C1 segment of cervical spinal cord (tissue), 14 donors: ENCODE results near the gene MAP2K6.

ENCODE experiments used
- DNase-seq, 14 donors: peaks; one replicate each; lab custom pipeline; 2025; lab: John Stamatoyannopoulos, UW

The MAP2K6 gene

DNA sequence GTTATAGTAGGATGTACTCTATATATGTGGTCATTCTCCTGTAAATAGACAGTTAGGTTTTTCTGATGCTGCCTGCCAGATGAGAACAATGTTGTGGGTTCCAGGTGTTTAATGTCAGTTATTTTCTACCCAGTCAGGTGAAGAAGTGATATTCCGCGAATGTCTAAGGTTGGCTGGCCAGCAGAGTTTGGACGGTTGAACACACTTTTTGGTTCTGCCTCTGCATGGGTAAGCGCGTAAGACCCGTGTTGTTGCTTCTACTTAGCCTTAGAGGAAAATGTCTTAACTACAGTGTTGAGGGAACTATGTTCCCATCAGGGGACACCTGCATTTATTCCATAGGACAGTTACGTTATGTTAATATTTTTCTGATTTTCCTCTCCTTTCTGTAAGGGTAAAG is 162.6 kb downstream of the MAP2K6 start:
- DNase-seq, result no peak

DNA sequence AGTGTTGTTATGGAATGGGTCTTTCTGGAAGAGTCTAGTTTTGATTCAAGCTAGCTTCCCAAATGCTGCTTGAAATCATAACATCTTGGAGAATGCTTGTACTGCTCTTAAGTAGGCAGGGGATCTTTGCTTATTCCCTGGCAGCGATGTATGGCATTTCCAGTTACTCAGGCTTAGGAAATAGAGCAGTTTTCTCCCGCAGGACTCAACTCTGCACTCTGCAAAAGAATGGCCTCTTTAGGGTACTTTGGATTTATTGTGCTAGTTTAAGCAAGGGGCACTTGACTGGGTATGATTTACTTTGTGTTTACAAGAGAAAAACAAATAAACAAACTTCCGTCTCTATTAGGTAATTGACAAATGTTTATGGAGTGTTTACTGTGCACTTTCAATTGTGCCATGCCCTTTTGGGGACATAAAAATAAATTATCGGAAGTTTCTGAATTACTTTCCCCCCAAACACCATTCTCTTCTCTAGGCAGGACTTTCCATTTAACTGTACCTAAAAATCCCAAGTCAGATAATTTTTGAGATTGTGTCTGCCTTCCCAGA is 164.0 kb downstream of the MAP2K6 start:
- DNase-seq, result no peak

DNA sequence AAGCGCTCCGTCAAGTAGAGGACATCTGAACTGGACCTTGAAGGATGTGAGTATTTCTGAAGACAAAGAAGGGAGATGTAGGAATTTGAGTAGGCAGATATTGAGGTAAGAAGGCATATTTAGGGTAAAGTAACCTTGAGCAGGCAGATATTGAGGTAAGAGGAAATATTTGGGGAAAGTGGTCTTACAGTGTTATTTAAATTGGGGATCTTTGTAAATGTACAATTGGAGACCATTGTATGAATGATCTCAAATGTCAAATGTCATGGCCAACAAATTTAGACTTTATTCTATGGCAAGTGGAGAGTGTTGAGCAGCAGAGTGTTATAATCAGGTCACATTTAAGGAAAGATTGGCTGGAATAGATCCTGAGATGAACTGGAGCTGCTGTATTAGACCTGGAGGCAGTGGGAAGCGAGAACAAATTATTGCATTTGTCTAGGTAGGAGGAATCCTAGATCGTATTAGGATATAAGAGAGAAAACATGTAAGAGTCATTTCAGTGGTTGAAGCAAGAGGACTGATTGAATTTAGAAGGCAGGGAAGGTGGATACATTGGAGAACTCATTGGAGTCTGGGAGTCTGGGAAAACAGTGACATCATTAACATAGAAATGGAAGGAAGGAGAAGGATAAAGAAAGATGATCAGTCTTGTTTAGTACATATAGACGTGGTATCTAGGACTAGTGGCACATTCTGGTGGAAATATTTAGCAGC is 165.6 kb downstream of the MAP2K6 start:
- no peak for DNase-seq

DNA sequence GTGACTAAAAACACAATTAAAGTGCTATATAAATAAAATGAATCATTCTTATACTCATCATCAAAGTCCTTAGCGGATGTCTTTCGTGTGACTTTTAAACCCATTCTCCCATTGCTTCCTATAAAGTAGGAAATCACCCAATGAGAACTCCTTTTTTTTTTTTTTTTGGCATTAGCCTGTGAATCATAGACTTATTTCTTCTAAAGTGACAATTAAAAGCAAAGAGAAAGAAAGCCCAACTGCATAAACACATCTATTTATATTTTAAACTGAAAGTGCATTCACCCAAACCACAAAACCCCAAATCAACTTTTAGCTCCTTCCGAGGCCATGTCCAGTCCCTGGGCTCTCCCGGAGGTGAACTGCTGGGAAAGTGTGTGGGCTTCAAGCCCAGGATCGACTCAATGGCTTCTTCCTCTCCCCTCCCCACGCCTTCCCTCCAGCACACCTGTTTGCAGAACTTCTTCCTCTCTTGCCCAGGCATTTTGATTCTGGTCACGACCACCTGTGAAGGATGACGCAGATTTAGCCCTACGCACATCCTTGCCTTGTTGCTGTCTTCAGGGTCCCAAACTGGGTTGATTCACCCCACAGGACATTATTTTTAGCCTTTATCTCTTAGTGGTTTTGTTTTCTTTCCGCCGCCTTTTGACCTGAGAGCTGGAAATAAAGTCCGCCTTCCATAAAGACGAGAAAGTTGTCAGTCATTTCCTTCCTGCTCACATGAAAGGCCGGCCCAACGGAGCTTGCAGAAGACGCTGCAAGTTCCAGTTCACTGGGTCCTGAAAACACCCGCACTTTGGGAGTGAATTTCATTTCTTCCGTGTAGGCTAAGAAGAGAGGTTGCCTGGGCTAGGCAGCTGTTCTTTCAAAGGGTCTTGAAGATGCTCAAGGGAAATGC is 166.8 kb downstream of the MAP2K6 start:
- DNase-seq, result no peak

DNA sequence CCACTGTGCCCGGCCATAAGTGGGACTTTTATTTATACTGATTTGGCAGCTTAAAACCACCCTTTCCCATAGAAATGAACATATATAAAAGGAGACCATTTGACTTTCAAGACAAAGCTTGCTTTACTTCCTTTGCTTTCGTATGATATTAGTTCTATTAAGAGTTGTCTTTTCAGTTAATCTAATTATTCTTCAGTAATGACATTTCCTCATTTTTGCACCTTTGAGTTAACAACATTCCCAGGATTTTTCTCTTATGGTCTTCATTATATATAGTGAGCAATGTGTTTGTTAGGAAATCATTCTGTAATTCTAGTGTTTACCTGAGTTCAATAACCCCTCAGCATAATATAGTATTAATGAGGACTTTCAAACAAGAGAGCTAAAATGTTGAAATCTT is 173.8 kb downstream of the MAP2K6 start:
- DNase-seq, result no peak

DNA sequence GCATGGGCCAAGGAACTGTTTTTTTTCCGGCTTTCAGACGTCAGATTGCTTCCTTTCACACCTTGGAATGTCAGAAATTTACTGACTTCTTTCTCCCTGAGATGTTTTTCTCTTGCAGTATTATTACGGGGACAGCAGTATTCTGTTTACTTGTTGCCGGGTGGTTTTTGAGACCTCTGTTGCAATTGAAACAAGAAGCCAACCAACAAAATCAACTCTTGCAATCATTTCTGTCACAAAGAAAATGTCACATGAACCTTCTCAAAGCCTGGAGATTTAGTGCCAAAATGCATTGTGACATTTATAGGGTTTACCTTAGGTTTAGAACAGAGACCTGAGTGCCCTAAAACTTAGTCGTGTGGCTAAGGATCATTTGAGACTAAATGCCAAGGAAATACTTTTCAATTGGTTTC is 174.3 kb downstream of the MAP2K6 start:
- DNase-seq, result no peak

DNA sequence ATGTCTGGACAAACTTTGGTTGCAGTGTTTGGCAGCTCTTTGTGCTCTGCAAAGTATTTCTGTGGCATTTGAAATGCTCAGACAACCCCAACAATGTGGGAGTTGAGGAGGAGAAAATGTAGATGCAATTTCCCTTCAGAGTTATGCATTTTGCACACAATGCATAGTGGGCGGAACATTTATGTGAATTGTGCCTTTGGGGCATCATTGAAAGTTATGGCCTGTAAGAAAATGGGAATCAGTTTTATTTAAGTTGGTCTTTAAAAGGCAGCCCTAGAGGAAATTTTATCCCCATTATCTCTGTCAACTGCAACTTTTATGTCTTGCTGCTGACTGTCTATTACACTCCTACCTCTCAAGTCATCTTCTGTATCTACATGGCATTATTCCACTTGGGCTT is 176.2 kb downstream of the MAP2K6 start:
- DNase-seq, result no peak

DNA sequence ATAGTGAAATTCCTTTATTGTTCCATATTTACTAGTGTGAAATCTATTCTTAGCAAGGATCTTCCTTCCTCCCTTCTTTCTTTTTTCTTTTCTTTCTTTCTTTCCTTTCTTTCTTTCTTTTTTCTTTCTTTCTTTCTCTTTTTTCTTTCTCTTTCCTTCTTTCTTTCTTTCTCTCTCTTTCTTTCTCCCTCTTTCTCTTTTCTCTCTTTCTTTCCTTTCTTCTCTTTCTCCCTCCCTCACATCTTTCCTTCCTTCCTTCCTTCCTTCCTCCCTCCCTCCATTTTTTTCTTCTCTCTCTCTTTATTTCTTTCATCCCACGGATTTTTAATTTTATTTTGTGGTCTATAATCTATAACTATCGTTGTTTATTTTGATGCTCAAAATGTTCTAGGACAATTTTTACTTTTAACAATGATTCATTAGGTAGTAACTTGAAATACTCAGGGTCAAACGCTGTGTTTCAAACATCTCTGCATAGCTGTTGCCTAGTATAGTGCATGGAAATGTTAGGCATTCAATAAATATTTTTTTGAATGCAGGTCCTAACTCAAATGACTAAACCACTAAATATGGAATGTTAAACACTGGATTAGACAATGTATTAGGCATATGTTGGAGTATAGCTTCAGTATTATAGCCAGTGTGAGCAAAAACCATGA is 178.3 kb downstream of the MAP2K6 start:
- DNase-seq, result no peak

DNA sequence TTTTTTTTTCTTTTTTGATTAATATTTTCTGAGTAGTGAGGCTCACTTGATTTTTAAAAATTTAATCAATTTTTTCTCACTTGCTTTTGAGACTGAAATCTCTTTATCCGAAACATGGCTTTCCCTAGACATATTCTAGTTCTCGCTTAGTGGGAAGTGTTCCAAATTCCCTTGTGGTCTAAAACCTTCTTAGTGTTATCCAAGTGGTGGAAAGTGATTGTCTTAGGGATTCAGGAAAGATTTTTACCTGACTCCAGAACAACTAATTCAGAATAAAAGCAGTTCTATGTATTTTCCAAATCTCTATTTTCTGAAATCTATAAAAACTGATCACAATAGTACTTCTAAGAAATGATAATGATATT is 178.8 kb downstream of the MAP2K6 start:
- DNase-seq, result no peak

DNA sequence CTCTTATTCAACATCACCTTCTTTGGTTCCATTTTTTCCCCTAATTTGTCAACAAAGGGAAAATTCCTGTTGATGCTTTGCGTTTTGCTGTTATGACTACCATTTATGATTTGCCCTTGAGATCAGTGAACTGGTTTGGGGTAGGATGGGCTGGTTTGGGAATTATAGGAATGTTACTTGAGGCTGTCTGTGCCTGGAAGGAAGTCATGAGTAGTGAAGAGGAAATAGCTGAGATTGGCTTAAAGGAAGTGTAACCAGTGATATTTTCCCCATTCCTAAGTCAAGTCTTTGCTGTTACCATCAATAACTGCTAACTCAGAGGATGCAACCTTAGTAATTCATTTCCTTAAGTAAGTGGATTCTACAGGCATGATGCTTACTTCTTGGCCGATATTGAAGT is 179.2 kb downstream of the MAP2K6 start:
- DNase-seq, result no peak

DNA sequence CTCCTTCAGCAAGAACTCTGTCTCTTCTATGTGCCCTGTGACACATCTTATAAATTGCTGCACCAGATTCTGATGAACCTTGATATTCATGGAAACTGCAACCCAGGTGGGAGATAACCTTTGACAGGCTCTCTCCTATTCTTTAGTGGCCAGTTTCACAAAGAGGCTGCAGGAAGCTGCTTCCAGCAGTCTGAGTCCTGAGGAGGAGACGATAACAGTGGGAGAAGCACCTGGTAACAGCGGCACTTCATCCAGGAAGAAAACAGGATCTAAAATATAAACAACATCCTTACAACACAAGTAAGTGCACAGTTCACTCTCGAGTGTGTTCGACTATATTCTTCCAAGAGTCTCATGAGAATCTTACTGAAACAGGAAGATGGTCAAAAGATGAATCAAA is 180.1 kb downstream of the MAP2K6 start:
- DNase-seq, result no peak

DNA sequence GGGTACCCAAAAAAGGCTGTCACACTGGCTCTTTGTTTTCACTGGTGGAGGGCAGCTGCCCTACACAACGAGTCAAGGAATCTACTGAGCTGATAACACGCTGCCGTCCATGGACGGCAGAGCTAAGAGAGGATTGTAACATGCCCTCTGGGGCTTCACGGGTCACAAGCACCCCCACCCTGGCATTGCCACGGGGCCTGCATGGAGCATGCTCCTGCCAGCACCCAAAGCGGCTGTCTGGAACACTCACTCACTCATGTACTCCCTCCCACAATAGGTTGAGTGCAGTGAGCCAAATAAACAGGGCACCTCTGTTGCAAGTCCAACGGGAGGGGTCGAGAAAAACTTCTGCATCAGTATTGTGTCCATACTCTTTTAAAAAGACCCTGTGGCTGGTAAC is 181.6 kb downstream of the MAP2K6 start:
- DNase-seq, result no peak

DNA sequence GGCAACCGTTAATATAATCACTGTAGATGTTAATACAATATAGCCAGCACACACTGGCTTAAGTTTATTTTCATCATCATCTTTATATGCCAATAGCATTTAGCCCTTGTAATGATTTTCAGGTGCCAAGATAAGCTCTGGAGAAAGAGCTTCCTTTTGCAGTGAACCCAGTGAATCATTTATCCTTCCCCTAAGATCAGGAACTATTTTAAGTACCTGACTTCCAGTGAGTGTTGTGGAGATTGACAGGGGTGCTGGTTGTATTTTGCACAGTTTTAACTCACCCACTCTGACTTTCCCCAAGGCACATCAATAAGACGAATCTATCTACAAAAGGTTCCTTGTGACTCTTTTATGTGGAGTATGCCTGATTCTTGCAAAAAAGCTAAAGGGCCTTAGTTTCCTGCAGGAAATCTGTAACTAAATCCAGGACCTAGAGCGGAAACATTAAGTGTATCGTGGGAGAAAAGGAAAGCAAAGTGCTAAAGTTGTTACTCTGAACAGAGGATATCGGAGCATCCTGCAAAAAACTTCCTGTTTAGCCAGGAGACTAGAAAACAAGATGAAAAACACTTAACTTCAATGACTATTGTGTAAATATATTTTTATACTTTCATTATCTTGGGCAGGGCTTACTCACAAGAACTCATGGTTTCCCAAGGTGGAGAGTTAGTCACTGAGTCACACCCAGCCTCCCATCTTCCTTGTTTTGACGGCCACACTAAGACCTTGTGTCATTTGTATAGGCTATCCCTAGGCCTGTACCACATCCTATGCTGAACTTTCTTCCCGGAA is 183.6 kb downstream of the MAP2K6 start:
- no peak for DNase-seq

DNA sequence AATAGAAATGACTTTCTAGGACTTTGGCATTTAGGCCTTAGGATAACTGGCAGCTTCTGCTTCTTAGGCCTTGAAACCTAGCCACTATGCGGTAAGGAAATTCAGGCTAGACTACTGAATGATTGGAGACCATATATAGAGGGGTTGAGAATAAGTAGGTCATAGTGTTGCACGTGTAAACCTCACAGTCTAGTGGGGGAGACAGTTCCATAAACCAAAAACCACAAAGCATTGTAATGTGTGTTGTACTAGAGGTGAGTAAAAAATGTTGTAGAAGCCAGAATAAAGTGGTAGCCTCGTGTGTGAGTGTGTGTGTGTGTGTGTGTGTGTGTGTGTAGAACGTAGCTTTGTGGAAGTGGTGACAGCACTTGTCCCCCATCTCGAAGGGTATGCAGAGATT is 188.5 kb downstream of the MAP2K6 start:
- DNase-seq, result no peak
